Mesenchymal stem cell (in vitro differentiated cells and primary cell): ENCODE measurements around the gene NKIRAS2. TPM values are rescaled to one million over a fixed set of nuclear protein-coding genes. Genes with fewer than 3 reads are reported as not detected.

Experiments
- DNase-seq: peaks from one replicate; pipeline ENCODE4 v3.0.0-alpha.2; 2013
- H2AFZ ChIP-seq: one replicate; pipeline ENCODE4 v1.6.1; 2013; ENCODE audit warnings: low read depth, mild to moderate bottlenecking, control low read depth, inconsistent platforms, low read length, moderate library complexity
- H2AK5ac ChIP-seq: 2 replicates; pipeline ENCODE4 v1.6.1; 2013; ENCODE audit warnings: low read length, moderate library complexity, mild to moderate bottlenecking, inconsistent platforms; ENCODE audit not compliant: severe bottlenecking
- H2BK120ac ChIP-seq: one replicate; pipeline ENCODE4 v1.6.1; 2013; ENCODE audit warnings: low read depth, mild to moderate bottlenecking, inconsistent platforms, low read length, moderate library complexity
- H2BK12ac ChIP-seq, 2 experiments: one replicate each; pipeline ENCODE4 v1.6.1; 2013; ENCODE audit warnings: inconsistent platforms in 2 of 2, low read length in 2 of 2, mild to moderate bottlenecking in 2 of 2, moderate library complexity in 2 of 2, control low read depth in 1 of 2
- H2BK15ac ChIP-seq: one replicate; pipeline ENCODE4 v1.6.1; 2013; ENCODE audit warnings: mild to moderate bottlenecking, low read depth, inconsistent platforms; ENCODE audit not compliant: poor library complexity, severe bottlenecking
- H2BK5ac ChIP-seq: 2 replicates; pipeline ENCODE4 v1.6.1; 2013; ENCODE audit warnings: low read depth, mild to moderate bottlenecking, low read length, control low read depth, inconsistent platforms; ENCODE audit not compliant: poor library complexity, severe bottlenecking
- H3K14ac ChIP-seq, 2 experiments: one replicate each; pipeline ENCODE4 v1.6.1; 2013; ENCODE audit warnings: inconsistent platforms in 2 of 2, low read length in 2 of 2, control low read depth in 1 of 2, mild to moderate bottlenecking in 1 of 2, moderate library complexity in 1 of 2
- H3K18ac ChIP-seq, 2 experiments: one replicate each; pipeline ENCODE4 v1.6.1; 2013; ENCODE audit warnings: inconsistent platforms in 2 of 2, low read length in 2 of 2, control low read depth in 1 of 2, low read depth in 1 of 2, mild to moderate bottlenecking in 1 of 2
- H3K23ac ChIP-seq, 2 experiments: one replicate each; pipeline ENCODE4 v1.6.1; 2013; ENCODE audit warnings: inconsistent platforms in 2 of 2, low read length in 2 of 2, mild to moderate bottlenecking in 2 of 2, moderate library complexity in 2 of 2, control low read depth in 1 of 2
- H3K27ac ChIP-seq: 2 replicates; pipeline ENCODE4 v1.5.1; 2013; ENCODE audit warnings: mild to moderate bottlenecking, moderate library complexity, low read length, control low read depth, inconsistent platforms; ENCODE audit not compliant: poor library complexity, severe bottlenecking
- H3K27me3 ChIP-seq, 2 experiments: 2 replicates each; pipeline versions ENCODE4 v1.6.1 to v1.7.0; 2013; ENCODE audit warnings: low read length in 2 of 2, mild to moderate bottlenecking in 2 of 2, moderate library complexity in 2 of 2, control low read depth in 1 of 2, inconsistent platforms in 1 of 2; ENCODE audit not compliant: control insufficient read depth in 1 of 2, insufficient read depth in 1 of 2
- H3K36me3 ChIP-seq, 2 experiments: 2 replicates each; pipeline versions ENCODE4 v1.6.1 to v1.7.0; 2013; ENCODE audit warnings: low read length in 2 of 2, control low read depth in 1 of 2, inconsistent platforms in 1 of 2, low read depth in 1 of 2, mild to moderate bottlenecking in 1 of 2; ENCODE audit not compliant: insufficient read depth in 2 of 2, control insufficient read depth in 1 of 2
- H3K4ac ChIP-seq, 2 experiments: one replicate each; pipeline ENCODE4 v1.6.1; 2013; ENCODE audit warnings: inconsistent platforms in 2 of 2, low read length in 2 of 2, mild to moderate bottlenecking in 2 of 2, moderate library complexity in 2 of 2, control low read depth in 1 of 2, low read depth in 1 of 2
- H3K4me1 ChIP-seq: 2 replicates; pipeline ENCODE4 v1.6.1; 2013; ENCODE audit warnings: low read depth, low read length, control low read depth; ENCODE audit not compliant: control insufficient read depth, insufficient read depth
- H3K4me2 ChIP-seq: 2 replicates; pipeline ENCODE4 v1.6.1; 2013; ENCODE audit warnings: low read length, mild to moderate bottlenecking, inconsistent platforms; ENCODE audit not compliant: poor library complexity, severe bottlenecking
- H3K4me3 ChIP-seq, 2 experiments: 2 replicates each; pipeline versions ENCODE4 v1.5.1 to v1.7.0; 2013; ENCODE audit warnings: low read length in 2 of 2, mild to moderate bottlenecking in 2 of 2, control low read depth in 1 of 2, low read depth in 1 of 2; ENCODE audit not compliant: insufficient read depth in 1 of 2
- H3K79me1 ChIP-seq: replicated peaks from 2 replicates; pipeline ENCODE4 v1.6.1; 2013; ENCODE audit warnings: mild to moderate bottlenecking, control low read depth, low read length, inconsistent platforms; ENCODE audit not compliant: poor library complexity, severe bottlenecking
- H3K9ac ChIP-seq: 2 replicates; pipeline ENCODE4 v1.7.0; 2013; ENCODE audit warnings: mild to moderate bottlenecking, low read length, moderate library complexity
- H3K9me3 ChIP-seq: 2 replicates; pipeline ENCODE4 v1.7.0; 2013; ENCODE audit warnings: mild to moderate bottlenecking, low read length; ENCODE audit not compliant: control insufficient read depth
- H4K8ac ChIP-seq: one replicate; pipeline ENCODE4 v1.6.1; 2013; ENCODE audit warnings: inconsistent platforms, mild to moderate bottlenecking, low read length, moderate library complexity
- H4K91ac ChIP-seq: one replicate; pipeline ENCODE4 v1.6.1; 2013; ENCODE audit warnings: mild to moderate bottlenecking, low read length, inconsistent platforms
- WGBS: methylation state at CpG from one replicate; pipeline ENCODE4 v1.1.7; 2013; ENCODE audit warnings: mixed read lengths; 5-methylcytosine and 5-hydroxymethylcytosine counted together
- polyA plus RNA-seq, 2 experiments: library from polyadenylated mRNA; stranded (reverse); fragments of 200-250 nt; gene quantifications; one replicate each; pipeline ENCODE4 v1.2.3, GENCODE V29; 2013

The NKIRAS2 gene
- 63.3 TPM for polyA plus RNA-seq (2013, experiment 1 of 2)
- polyA plus RNA-seq (2013, experiment 2 of 2), result 64.3 TPM

DNA sequence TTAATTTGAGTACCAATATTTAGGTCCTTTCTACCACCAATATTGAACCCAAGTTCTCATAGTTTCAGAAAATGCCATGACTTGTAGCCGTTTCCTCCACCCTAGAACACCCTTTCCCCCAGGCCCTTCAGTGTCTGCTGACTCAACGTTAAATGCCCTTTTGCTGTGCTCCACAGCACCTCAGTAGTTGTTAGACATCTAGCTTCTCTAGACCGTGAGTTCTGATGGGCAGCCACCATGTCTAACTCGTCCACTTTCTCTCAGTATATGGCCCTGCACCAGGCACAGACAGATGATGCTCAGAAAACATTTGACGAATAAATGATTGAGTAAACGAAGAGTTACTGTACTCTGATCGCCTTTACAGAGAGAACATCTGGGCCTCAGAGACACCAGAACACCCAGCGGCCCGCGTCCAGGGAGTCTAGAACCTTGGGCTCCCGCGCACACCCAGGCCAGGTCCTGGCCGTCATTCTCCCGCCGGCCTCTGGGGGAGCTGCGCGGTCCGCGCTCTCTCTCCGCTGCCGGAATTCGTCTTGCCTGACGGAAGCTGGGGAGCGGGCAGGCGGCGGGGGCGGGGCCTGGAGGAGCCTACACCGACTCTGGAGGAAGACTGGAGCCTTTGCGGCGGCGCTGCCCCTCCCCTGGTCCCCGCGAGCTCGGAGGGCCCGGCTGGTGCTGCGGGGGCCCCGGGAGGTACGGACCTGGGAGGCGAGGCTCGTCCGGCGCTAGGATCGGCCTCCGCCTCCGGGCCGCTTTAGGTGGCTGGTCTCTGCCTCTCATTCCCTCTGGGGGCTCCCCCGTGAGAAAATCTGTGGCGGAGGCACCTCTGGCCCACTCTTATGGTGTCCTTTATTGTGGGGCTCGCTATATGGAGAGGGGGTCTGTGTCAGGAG, at the start of gene NKIRAS2:
Gene NKIRAS2 (plus strand): TSS at position 582 of the 896 bp plus-strand sequence. CDS start 1,488 bp downstream, outside the sequence.
- peak; percentile 93 for DNase-seq
- H3K36me3 ChIP-seq, result peaks cover 26 to 27% of the 10 kb centered on the region in 2 experiments
- no peaks in the 10 kb centered on the region for H3K27me3 ChIP-seq
- peaks cover 14% of the 10 kb centered on the region for H3K79me1 ChIP-seq
- H2BK5ac ChIP-seq, result peak within 1 kb of the TSS; percentile 61
- H2AK5ac ChIP-seq, result peak within 1 kb of the TSS; percentile 61
- 8% methylated on average over 49 of the region's 49 CpGs for WGBS
- peak within 1 kb of the TSS; percentile 77 for H3K4me2 ChIP-seq
- H3K4me1 ChIP-seq, result peaks cover 20% of the 10 kb centered on the region
- H3K9me3 ChIP-seq, result no peaks in the 10 kb centered on the region
- H2AFZ ChIP-seq, result no peak within 1 kb of the TSS
- peak within 1 kb of the TSS; percentile 28 for H3K27ac ChIP-seq
- peak within 1 kb of the TSS; percentile 98 for H3K9ac ChIP-seq
- no peak within 1 kb of the TSS for H3K23ac ChIP-seq
- H3K14ac ChIP-seq, result peak within 1 kb of the TSS in 1 of 2 experiments; percentile 61
- peak within 1 kb of the TSS; percentile 80 to 89 for H3K18ac ChIP-seq
- peak within 1 kb of the TSS; percentile 94 for H4K91ac ChIP-seq
- peak within 1 kb of the TSS; percentile 33 to 78 for H2BK12ac ChIP-seq
- peak within 1 kb of the TSS; percentile 95 for H4K8ac ChIP-seq
- no peak within 1 kb of the TSS for H2BK120ac ChIP-seq
- peak within 1 kb of the TSS; percentile 91 to 96 for H3K4me3 ChIP-seq
- peak within 1 kb of the TSS; percentile 75 to 84 for H3K4ac ChIP-seq
- no peak within 1 kb of the TSS for H2BK15ac ChIP-seq

DNA sequence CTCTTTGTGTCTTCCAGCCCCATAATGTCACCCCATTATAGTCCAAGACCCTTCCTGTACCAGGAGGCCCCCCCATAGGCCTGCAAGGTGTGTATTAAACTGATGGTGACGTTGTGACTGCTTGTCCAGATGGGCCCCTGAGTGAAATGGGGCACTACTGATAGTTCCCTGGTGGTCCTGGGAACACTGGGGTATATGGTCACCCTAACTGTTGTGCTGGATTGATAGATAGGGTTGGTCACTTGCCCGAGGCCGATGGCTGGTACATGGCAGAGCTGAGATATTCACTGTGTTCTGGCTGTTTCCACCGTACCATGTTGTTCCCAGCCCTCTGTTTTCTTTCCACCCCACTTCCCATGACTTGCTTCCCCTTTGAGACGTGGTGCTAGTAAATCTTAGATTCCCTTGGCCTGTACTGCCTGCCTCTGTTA, 49.0 kb upstream of the NKIRAS2 start:
- Histone ChIP-seq H4K8ac (no peak overlapping the region), H3K4ac (no peak overlapping the region), H2AFZ (no peak overlapping the region), H3K14ac (no peak overlapping the region), H4K91ac (no peak overlapping the region), H2BK12ac (no peak overlapping the region), H3K9me3 (no peaks in the 10 kb centered on the region), H3K27ac (no peak overlapping the region), H3K4me3 (no peak overlapping the region), H3K79me1 (peaks cover 15% of the 10 kb centered on the region), H3K18ac (no peak overlapping the region), H2BK15ac (no peak overlapping the region), H2BK5ac (no peak overlapping the region), H2BK120ac (no peak overlapping the region), H3K23ac (no peak overlapping the region), H3K27me3 (no peaks in the 10 kb centered on the region), H3K9ac (peak overlapping the region; percentile 4), H3K36me3 (peaks cover 70 to 73% of the 10 kb centered on the region in 2 experiments), H2AK5ac (no peak overlapping the region), H3K4me1 (peaks cover 25% of the 10 kb centered on the region), H3K4me2 (no peak overlapping the region)
- 99% methylated on average over 5 of the region's 5 CpGs for WGBS
- no peak for DNase-seq

DNA sequence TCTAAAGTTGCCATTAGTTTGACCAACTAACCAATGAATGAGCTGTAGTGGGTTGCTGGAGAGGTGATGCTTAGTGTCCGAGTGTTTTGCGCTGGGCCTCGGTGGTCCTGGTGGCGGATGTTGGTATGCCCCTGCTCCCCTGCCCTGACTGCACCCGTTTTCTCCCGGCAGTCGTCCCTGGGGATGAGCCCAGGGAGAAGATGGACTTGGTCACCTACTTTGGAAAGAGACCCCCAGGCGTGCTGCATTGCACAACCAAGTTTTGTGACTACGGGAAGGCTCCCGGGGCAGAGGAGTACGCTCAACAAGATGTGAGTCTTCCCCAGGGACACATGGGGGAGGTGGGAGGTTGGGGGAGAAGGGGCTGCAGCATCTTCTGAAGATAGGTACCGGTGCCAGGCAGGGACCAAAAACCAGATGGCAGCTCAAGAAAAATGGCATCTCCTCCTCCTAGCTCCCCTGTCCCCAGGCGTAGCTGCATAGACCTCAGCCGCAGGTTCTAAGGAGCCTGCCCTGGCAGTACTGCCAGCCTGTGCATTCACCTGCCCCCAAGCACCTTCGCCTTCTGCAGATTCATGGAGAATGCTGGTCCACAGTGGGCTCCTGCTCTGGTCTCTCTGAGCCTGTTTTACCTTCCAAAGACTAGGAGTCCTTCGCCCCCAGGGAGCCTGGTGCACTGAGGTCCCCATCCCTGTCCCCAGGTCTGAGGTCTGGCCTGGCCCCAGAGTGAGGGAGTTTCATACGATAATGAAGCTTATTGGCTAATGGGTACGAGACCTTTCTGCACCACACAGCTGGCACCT, 48.0 kb upstream of the NKIRAS2 start:
- DNase-seq, result no peak

More for the DNA sequence above, 48.0 kb upstream of the NKIRAS2 start:
- no peak overlapping the region for H3K4ac ChIP-seq
- no peak overlapping the region for H3K9ac ChIP-seq
- no peak overlapping the region for H2AFZ ChIP-seq
- no peak overlapping the region for H2BK15ac ChIP-seq
- H3K23ac ChIP-seq, result no peak overlapping the region
- peaks cover 17% of the 10 kb centered on the region for H3K79me1 ChIP-seq
- H2AK5ac ChIP-seq, result no peak overlapping the region
- H3K27ac ChIP-seq, result no peak overlapping the region
- no peak overlapping the region for H4K91ac ChIP-seq
- H2BK5ac ChIP-seq, result no peak overlapping the region
- 90% methylated on average over 17 of the region's 18 CpGs for WGBS
- H3K4me3 ChIP-seq, result no peak overlapping the region
- H3K4me2 ChIP-seq, result no peak overlapping the region
- H2BK120ac ChIP-seq, result no peak overlapping the region
- H3K14ac ChIP-seq, result no peak overlapping the region
- H3K27me3 ChIP-seq, result no peaks in the 10 kb centered on the region
- no peak overlapping the region for H4K8ac ChIP-seq
- H2BK12ac ChIP-seq, result no peak overlapping the region
- H3K18ac ChIP-seq, result no peak overlapping the region
- peaks cover 25% of the 10 kb centered on the region for H3K4me1 ChIP-seq
- no peaks in the 10 kb centered on the region for H3K9me3 ChIP-seq
- H3K36me3 ChIP-seq, result peaks cover 79 to 82% of the 10 kb centered on the region in 2 experiments
